Gastrocnemius medialis (tissue), 4 donors: ENCODE results near the gene ABL1.

Experiments used
- POLR2A ChIP-seq, 2 donors: fragments of 450-650 bp; IDR thresholded peaks; one replicate each; pipeline ENCODE4 v1.6.1; 2017; ENCODE audit warnings: antibody characterized with exemption in 2 of 2, mild to moderate bottlenecking in 2 of 2, moderate library complexity in 2 of 2
- TF ChIP-seq, protein P1 (sequence below), 5 experiments: fragments of 450-650 bp in 3 of 5; fragments of 200-600 bp in 2 of 5; sonication (generic) in 2 of 5; IDR thresholded peaks in 4 of 5; conservative IDR thresholded peaks in 1 of 5; 1 replicate in 4 of 5; 2 replicates in 1 of 5; pipeline ENCODE4 v1.5.1; 2016 to 2019; ENCODE audit warnings: antibody characterized with exemption in 5 of 5, mild to moderate bottlenecking in 3 of 5, moderate library complexity in 3 of 5

DNA sequence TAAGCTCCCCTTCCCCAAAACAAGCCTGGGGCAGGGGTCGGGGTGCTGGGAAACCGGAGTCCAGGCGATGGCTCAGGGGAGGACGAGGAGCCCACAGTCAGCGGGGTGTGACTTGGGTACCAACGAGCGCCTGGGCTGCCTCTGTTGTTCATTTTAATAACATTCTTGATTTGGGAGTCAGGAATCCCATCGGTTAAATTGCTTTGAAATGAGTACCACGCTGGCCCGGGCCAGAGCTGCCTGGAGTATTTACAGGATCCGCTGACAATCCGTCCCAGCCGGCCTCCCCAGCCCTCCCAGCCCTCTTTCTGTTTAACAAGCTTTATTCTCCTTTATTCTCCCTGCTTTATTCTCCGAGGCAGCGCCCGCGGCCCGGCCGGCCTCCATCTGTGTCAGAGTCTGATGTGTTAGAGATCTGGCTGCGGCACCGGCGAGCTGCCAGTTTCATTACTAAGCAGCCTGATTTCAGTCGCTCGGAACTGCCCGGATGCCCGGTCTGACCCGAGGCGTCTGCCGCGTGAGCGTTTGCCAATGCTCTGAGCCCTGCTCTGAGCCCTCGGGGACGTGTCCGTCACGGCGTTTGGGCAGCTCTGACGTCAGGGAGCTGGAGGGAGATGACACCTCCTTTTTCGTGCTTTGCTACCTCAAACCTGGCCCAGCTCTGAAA, 78.0 kb downstream of the ABL1 start:
- TF ChIP-seq, protein P1, sequence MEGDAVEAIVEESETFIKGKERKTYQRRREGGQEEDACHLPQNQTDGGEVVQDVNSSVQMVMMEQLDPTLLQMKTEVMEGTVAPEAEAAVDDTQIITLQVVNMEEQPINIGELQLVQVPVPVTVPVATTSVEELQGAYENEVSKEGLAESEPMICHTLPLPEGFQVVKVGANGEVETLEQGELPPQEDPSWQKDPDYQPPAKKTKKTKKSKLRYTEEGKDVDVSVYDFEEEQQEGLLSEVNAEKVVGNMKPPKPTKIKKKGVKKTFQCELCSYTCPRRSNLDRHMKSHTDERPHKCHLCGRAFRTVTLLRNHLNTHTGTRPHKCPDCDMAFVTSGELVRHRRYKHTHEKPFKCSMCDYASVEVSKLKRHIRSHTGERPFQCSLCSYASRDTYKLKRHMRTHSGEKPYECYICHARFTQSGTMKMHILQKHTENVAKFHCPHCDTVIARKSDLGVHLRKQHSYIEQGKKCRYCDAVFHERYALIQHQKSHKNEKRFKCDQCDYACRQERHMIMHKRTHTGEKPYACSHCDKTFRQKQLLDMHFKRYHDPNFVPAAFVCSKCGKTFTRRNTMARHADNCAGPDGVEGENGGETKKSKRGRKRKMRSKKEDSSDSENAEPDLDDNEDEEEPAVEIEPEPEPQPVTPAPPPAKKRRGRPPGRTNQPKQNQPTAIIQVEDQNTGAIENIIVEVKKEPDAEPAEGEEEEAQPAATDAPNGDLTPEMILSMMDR (IDR thresholded peaks at IDR 0.05 in 4 of 5, conservative IDR thresholded peaks at IDR 0.05 in 1 of 5): no peak
- TF ChIP-seq POLR2A (IDR thresholded peaks at IDR 0.05): no peak
